ENCODE measurements around the gene AOC3. TPM values are rescaled to one million over a fixed set of nuclear protein-coding genes. Genes with fewer than 3 reads are reported as not detected.
"Not testable (repeated sequence)": the region's sequence is repeated elsewhere in the genome, so short reads cannot be mapped to it uniquely, and the experiment has no call there.

The AOC3 gene
- polyA plus RNA-seq, 1 donor (not counting 4 experiments of a cell fraction or from before 2014, with no cell fraction given), result 0.22 TPM

DNA sequence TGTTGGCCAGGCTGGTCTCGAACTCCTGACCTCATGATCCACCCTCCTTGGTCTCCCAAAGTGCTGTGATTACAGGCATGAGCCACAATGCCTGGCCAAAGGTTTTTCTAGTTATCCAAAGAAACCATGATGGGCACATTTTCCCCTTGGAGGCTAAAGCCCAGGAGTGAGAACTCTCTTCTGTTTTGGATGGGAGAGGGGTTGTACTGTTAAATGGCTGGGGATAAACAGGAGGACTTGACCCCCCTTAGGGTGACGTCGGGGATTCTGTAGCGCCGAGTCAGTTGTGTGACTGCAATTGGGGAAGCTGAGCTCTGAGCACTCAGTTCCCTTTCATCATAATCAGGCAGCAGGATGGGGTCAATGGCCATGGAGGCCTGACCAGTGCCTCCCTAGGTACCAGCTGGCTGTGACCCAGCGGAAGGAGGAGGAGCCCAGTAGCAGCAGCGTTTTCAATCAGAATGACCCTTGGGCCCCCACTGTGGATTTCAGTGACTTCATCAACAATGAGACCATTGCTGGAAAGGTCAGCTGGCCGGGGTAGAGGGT lies 4.1 kb downstream of the AOC3 start:
- no peaks in the 10 kb centered on the region for H4K20me1 ChIP-seq (ENCODE audit: control insufficient read depth, extremely low read depth, insufficient read depth, low read length)
- no peaks in the 10 kb centered on the region for H3K9me3 ChIP-seq (ENCODE audit: control insufficient read depth, low read depth, low read length)
- no peak overlapping the region for H2AFZ ChIP-seq (ENCODE audit: control insufficient read depth, low read length)
- no peaks in the 10 kb centered on the region for H3K4me1 ChIP-seq (ENCODE audit: control insufficient read depth, extremely low read depth, insufficient read depth, low read length)
- H3K79me2 ChIP-seq (ENCODE audit: control insufficient read depth, insufficient read depth, low read length), result no peaks in the 10 kb centered on the region
- no peaks in the 10 kb centered on the region for H3K27me3 ChIP-seq (ENCODE audit: control insufficient read depth, extremely low read depth, insufficient read depth, low read length)
- TF ChIP-seq EZH2 (IDR thresholded peaks at IDR 0.05; ENCODE audit: low read length), result no peak
- TF ChIP-seq, protein P1, sequence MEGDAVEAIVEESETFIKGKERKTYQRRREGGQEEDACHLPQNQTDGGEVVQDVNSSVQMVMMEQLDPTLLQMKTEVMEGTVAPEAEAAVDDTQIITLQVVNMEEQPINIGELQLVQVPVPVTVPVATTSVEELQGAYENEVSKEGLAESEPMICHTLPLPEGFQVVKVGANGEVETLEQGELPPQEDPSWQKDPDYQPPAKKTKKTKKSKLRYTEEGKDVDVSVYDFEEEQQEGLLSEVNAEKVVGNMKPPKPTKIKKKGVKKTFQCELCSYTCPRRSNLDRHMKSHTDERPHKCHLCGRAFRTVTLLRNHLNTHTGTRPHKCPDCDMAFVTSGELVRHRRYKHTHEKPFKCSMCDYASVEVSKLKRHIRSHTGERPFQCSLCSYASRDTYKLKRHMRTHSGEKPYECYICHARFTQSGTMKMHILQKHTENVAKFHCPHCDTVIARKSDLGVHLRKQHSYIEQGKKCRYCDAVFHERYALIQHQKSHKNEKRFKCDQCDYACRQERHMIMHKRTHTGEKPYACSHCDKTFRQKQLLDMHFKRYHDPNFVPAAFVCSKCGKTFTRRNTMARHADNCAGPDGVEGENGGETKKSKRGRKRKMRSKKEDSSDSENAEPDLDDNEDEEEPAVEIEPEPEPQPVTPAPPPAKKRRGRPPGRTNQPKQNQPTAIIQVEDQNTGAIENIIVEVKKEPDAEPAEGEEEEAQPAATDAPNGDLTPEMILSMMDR (optimal IDR thresholded peaks at IDR 0.05 in 1 of 3, IDR thresholded peaks at IDR 0.05 in 1 of 3, conservative IDR thresholded peaks at IDR 0.05 in 1 of 3; ENCODE audit: extremely low read depth in 1 of 3, insufficient read depth in 2 of 3, low read length in 3 of 3), result no peak
- no peaks in the 10 kb centered on the region for H3K36me3 ChIP-seq (ENCODE audit: control insufficient read depth in 2 of 2, extremely low read depth in 1 of 2, insufficient read depth in 2 of 2, low read length in 2 of 2)
- DNase-seq (ENCODE audit: low read depth, low spot score) (no peak), FAIRE-seq (no peak)
- H3K4me3 ChIP-seq (ENCODE audit: control insufficient read depth in 2 of 3, extremely low read depth in 1 of 3, insufficient read depth in 2 of 3, low read depth in 1 of 3, low read length in 3 of 3), result no peak overlapping the region
- no peak overlapping the region for H3K27ac ChIP-seq (ENCODE audit: control insufficient read depth, insufficient read depth, low read length)
- H3K9me1 ChIP-seq (ENCODE audit: control insufficient read depth, extremely low read depth, insufficient read depth, low read length), result no peaks in the 10 kb centered on the region
- H3K9ac ChIP-seq (ENCODE audit: control insufficient read depth, extremely low read depth, insufficient read depth, low read length), result no peak overlapping the region
- dilution Hi-C loops (cut with MboI; ENCODE audit: extremely low pct_ligation_motif_present, low sequenced_read_pairs), result no loop called here
- H3K4me2 ChIP-seq (ENCODE audit: control insufficient read depth, extremely low read depth, insufficient read depth, low read depth, low read length), result no peak overlapping the region

DNA sequence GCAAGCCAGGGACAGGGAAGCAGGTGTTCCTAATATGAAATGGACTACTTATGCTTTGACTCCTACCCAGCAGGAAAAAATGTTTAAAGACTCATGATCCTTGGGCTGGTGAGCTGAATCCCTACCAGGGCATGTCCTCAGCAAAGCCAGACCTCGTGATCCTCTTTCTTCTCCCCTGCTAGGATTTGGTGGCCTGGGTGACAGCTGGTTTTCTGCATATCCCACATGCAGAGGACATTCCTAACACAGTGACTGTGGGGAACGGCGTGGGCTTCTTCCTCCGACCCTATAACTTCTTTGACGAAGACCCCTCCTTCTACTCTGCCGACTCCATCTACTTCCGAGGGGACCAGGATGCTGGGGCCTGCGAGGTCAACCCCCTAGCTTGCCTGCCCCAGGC lies 5.1 kb downstream of the AOC3 start:
- not testable (repeated sequence) for FAIRE-seq

DNA sequence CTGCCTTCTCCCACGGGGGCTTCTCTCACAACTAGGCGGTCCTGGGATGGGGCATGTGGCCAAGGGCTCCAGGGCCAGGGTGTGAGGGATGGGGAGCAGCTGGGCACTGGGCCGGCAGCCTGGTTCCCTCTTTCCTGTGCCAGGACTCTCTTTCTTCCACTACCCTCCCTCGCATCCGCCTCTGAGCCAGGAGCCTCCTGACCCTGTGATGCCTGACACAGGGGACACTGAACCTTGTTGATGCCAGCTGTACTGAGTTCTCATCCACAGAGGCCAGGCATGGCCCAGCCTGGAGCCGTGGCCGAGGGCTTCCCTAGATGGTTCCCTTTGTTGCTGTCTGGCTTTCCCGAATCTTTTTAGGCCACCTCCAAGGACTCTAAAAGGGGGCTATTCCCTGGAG lies 5.5 kb downstream of the AOC3 start:
- H3K79me2 ChIP-seq (ENCODE audit: control insufficient read depth, insufficient read depth, low read length); H3K9me3 ChIP-seq (ENCODE audit: control insufficient read depth, low read depth, low read length); H4K20me1 ChIP-seq (ENCODE audit: control insufficient read depth, extremely low read depth, insufficient read depth, low read length); H3K4me2 ChIP-seq (ENCODE audit: control insufficient read depth, extremely low read depth, insufficient read depth, low read depth, low read length); H3K27ac ChIP-seq (ENCODE audit: control insufficient read depth, insufficient read depth, low read length); H3K9ac ChIP-seq (ENCODE audit: control insufficient read depth, extremely low read depth, insufficient read depth, low read length); H3K27me3 ChIP-seq (ENCODE audit: control insufficient read depth, extremely low read depth, insufficient read depth, low read length); dilution Hi-C loops (cut with MboI; ENCODE audit: extremely low pct_ligation_motif_present, low sequenced_read_pairs); H3K36me3 ChIP-seq (ENCODE audit: control insufficient read depth in 2 of 2, extremely low read depth in 1 of 2, insufficient read depth in 2 of 2, low read length in 2 of 2); H3K9me1 ChIP-seq (ENCODE audit: control insufficient read depth, extremely low read depth, insufficient read depth, low read length); H3K4me1 ChIP-seq (ENCODE audit: control insufficient read depth, extremely low read depth, insufficient read depth, low read length); DNase-seq (ENCODE audit: low read depth, low spot score); FAIRE-seq; H3K4me3 ChIP-seq (ENCODE audit: control insufficient read depth in 2 of 3, extremely low read depth in 1 of 3, insufficient read depth in 2 of 3, low read depth in 1 of 3, low read length in 3 of 3); H2AFZ ChIP-seq (ENCODE audit: control insufficient read depth, low read length): not testable (repeated sequence)

More for the DNA sequence above, 5.1 kb downstream of the AOC3 start:
- H3K79me2 ChIP-seq (ENCODE audit: control insufficient read depth, insufficient read depth, low read length); H4K20me1 ChIP-seq (ENCODE audit: control insufficient read depth, extremely low read depth, insufficient read depth, low read length); dilution Hi-C loops (cut with MboI; ENCODE audit: extremely low pct_ligation_motif_present, low sequenced_read_pairs); H3K9me1 ChIP-seq (ENCODE audit: control insufficient read depth, extremely low read depth, insufficient read depth, low read length); H3K4me2 ChIP-seq (ENCODE audit: control insufficient read depth, extremely low read depth, insufficient read depth, low read depth, low read length); H3K36me3 ChIP-seq (ENCODE audit: control insufficient read depth in 2 of 2, extremely low read depth in 1 of 2, insufficient read depth in 2 of 2, low read length in 2 of 2); DNase-seq (ENCODE audit: low read depth, low spot score); H2AFZ ChIP-seq (ENCODE audit: control insufficient read depth, low read length); H3K9ac ChIP-seq (ENCODE audit: control insufficient read depth, extremely low read depth, insufficient read depth, low read length); H3K27me3 ChIP-seq (ENCODE audit: control insufficient read depth, extremely low read depth, insufficient read depth, low read length); H3K4me1 ChIP-seq (ENCODE audit: control insufficient read depth, extremely low read depth, insufficient read depth, low read length); H3K27ac ChIP-seq (ENCODE audit: control insufficient read depth, insufficient read depth, low read length); H3K9me3 ChIP-seq (ENCODE audit: control insufficient read depth, low read depth, low read length); H3K4me3 ChIP-seq (ENCODE audit: control insufficient read depth in 2 of 3, extremely low read depth in 1 of 3, insufficient read depth in 2 of 3, low read depth in 1 of 3, low read length in 3 of 3): not testable (repeated sequence)

Measured in keratinocyte (primary cell).